ENCODE data around the gene TMEM69.

Gene TMEM69, protein sequence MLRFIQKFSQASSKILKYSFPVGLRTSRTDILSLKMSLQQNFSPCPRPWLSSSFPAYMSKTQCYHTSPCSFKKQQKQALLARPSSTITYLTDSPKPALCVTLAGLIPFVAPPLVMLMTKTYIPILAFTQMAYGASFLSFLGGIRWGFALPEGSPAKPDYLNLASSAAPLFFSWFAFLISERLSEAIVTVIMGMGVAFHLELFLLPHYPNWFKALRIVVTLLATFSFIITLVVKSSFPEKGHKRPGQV

GRCh38 chr1:45687754-45688740 is at the start of gene TMEM69:
TMEM69 (plus strand) TSS chr1:45688181; CDS start chr1:45691069, 2,888 bp downstream.
- no CpG with 5 or more reads among the region's 24 CpGs for WGBS (ENCODE audit: insufficient coverage, insufficient read length)
- H3K27ac ChIP-seq (ENCODE audit: low read length), result no peak within 1 kb of the TSS

GRCh38 chr1:45640293-45640692 is 47.7 kb upstream of the TMEM69 start:
- WGBS (ENCODE audit: insufficient coverage, insufficient read length), result no CpG with 5 or more reads among the region's 1 CpG

More at GRCh38 chr1:45687754-45688740, at the start of gene TMEM69:
- peak within 1 kb of the TSS; percentile 100 for H3K4me3 ChIP-seq (ENCODE audit: low read length)
- no peaks in the 10 kb centered on the region for H3K9me3 ChIP-seq (ENCODE audit: control insufficient read depth, insufficient read depth, low read length)
- H3K27me3 ChIP-seq (ENCODE audit: control insufficient read depth, insufficient read depth, low read length), result no peaks in the 10 kb centered on the region
- DNase-seq (ENCODE audit: low read depth, low spot score), result no peak
- H3K36me3 ChIP-seq (ENCODE audit: control insufficient read depth, insufficient read depth, low read length), result no peaks in the 10 kb centered on the region; the same call in 1 of the 2 replicates
- 0 out of 2 replicates have a peak, but pooled peaks cover 1% of the 10 kb centered on the region for H3K4me1 ChIP-seq (ENCODE audit: control insufficient read depth, insufficient read depth, low read length)

GRCh38 chr1:45643321-45643720 is 44.7 kb upstream of the TMEM69 start:
- Histone ChIP-seq H3K36me3 (ENCODE audit: control insufficient read depth, insufficient read depth, low read length) (peaks cover 13% of the 10 kb centered on the region; the same call in 1 of the 2 replicates), H3K27me3 (ENCODE audit: control insufficient read depth, insufficient read depth, low read length) (no peaks in the 10 kb centered on the region), H3K27ac (ENCODE audit: low read length) (no peak overlapping the region), H3K4me1 (ENCODE audit: control insufficient read depth, insufficient read depth, low read length) (no peaks in the 10 kb centered on the region), H3K9me3 (ENCODE audit: control insufficient read depth, insufficient read depth, low read length) (no peaks in the 10 kb centered on the region), H3K4me3 (ENCODE audit: low read length) (no peak overlapping the region)
- no peak for DNase-seq (ENCODE audit: low read depth, low spot score)
- WGBS (ENCODE audit: insufficient coverage, insufficient read length), result no CpG with 5 or more reads among the region's 5 CpGs

More at GRCh38 chr1:45640293-45640692, 47.7 kb upstream of the TMEM69 start:
- no peaks in the 10 kb centered on the region for H3K27me3 ChIP-seq (ENCODE audit: control insufficient read depth, insufficient read depth, low read length)
- H3K36me3 ChIP-seq (ENCODE audit: control insufficient read depth, insufficient read depth, low read length), result peaks cover 10% of the 10 kb centered on the region; the same call in 1 of the 2 replicates
- H3K4me3 ChIP-seq (ENCODE audit: low read length), result no peak overlapping the region
- no peaks in the 10 kb centered on the region for H3K4me1 ChIP-seq (ENCODE audit: control insufficient read depth, insufficient read depth, low read length)
- no peaks in the 10 kb centered on the region for H3K9me3 ChIP-seq (ENCODE audit: control insufficient read depth, insufficient read depth, low read length)
- no peak overlapping the region for H3K27ac ChIP-seq (ENCODE audit: low read length)
- no peak for DNase-seq (ENCODE audit: low read depth, low spot score)

- Histone ChIP-seq H3K4me3 (ENCODE audit: low read length) (no peak overlapping the region), H3K27ac (ENCODE audit: low read length) (no peak overlapping the region), H3K9me3 (ENCODE audit: control insufficient read depth, insufficient read depth, low read length) (no peaks in the 10 kb centered on the region), H3K36me3 (ENCODE audit: control insufficient read depth, insufficient read depth, low read length) (peaks cover 10% of the 10 kb centered on the region; the same call in 1 of the 2 replicates), H3K27me3 (ENCODE audit: control insufficient read depth, insufficient read depth, low read length) (no peaks in the 10 kb centered on the region), H3K4me1 (ENCODE audit: control insufficient read depth, insufficient read depth, low read length) (no peaks in the 10 kb centered on the region)
- DNase-seq (ENCODE audit: low read depth, low spot score), result no peak
These were observed 44.0 kb upstream of the TMEM69 start for GRCh38 chr1:45643978-45644377.

GRCh38 chr1:45644661-45645060 is 43.3 kb upstream of the TMEM69 start:
- no peaks in the 10 kb centered on the region for H3K9me3 ChIP-seq (ENCODE audit: control insufficient read depth, insufficient read depth, low read length)
- H3K36me3 ChIP-seq (ENCODE audit: control insufficient read depth, insufficient read depth, low read length), result peaks cover 8% of the 10 kb centered on the region; the same call in 1 of the 2 replicates
- H3K4me1 ChIP-seq (ENCODE audit: control insufficient read depth, insufficient read depth, low read length), result no peaks in the 10 kb centered on the region
- WGBS (ENCODE audit: insufficient coverage, insufficient read length), result no CpG with 5 or more reads among the region's 2 CpGs
- H3K27ac ChIP-seq (ENCODE audit: low read length), result no peak overlapping the region
- no peak for DNase-seq (ENCODE audit: low read depth, low spot score)
- no peaks in the 10 kb centered on the region for H3K27me3 ChIP-seq (ENCODE audit: control insufficient read depth, insufficient read depth, low read length)
- no peak overlapping the region for H3K4me3 ChIP-seq (ENCODE audit: low read length)

- no peak overlapping the region for H3K4me3 ChIP-seq (ENCODE audit: low read length)
- H3K36me3 ChIP-seq (ENCODE audit: control insufficient read depth, insufficient read depth, low read length), result peaks cover 10% of the 10 kb centered on the region
- H3K9me3 ChIP-seq (ENCODE audit: control insufficient read depth, insufficient read depth, low read length), result no peaks in the 10 kb centered on the region
- WGBS (ENCODE audit: insufficient coverage, insufficient read length), result no CpG with 5 or more reads among the region's 9 CpGs
- no peaks in the 10 kb centered on the region for H3K27me3 ChIP-seq (ENCODE audit: control insufficient read depth, insufficient read depth, low read length)
- H3K27ac ChIP-seq (ENCODE audit: low read length), result no peak overlapping the region
- no peaks in the 10 kb centered on the region for H3K4me1 ChIP-seq (ENCODE audit: control insufficient read depth, insufficient read depth, low read length)
- DNase-seq (ENCODE audit: low read depth, low spot score), result no peak
These were observed 40.5 kb upstream of the TMEM69 start for GRCh38 chr1:45647248-45648021.

DNA sequence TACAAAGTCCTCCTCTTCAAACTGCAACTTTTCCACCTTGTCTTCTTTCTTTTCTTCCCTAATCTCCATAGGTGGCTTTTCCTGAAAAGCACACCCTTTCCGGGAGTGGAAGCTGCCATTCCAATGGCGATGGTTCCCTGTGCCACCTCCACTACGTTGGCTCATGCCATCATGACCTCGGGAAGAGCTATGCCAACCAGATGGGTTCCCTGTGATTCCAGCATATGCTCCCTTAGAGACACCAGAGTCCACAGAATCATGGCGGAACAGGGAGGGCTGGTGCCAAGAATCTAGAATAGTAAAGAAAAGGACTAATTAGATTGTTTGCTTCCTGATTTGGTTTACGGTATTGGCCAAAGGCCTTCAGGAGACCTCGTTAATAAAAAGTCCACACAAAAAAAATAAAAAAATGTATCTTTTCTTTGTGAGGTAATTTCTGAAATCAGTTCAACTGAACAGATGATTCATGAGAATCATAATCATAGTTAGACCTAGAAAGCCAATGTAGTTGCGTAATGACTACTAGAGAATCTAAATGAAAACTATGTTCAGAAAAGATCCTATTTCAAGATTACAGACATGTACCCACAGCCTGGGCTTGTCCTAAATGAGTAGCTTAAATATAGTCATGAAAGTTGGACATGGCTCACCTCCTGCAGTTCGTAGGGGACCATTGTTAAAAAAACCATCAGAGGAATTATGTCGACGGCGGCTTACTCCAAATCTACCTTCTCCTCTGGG is 33.3 kb upstream of the TMEM69 start:
- no peak for DNase-seq (ENCODE audit: low read depth, low spot score)
- peaks cover 23% of the 10 kb centered on the region for H3K36me3 ChIP-seq (ENCODE audit: control insufficient read depth, insufficient read depth, low read length)
- H3K4me1 ChIP-seq (ENCODE audit: control insufficient read depth, insufficient read depth, low read length), result no peaks in the 10 kb centered on the region
- H3K27ac ChIP-seq (ENCODE audit: low read length), result no peak overlapping the region
- H3K27me3 ChIP-seq (ENCODE audit: control insufficient read depth, insufficient read depth, low read length), result no peaks in the 10 kb centered on the region
- H3K9me3 ChIP-seq (ENCODE audit: control insufficient read depth, insufficient read depth, low read length), result no peaks in the 10 kb centered on the region
- WGBS (ENCODE audit: insufficient coverage, insufficient read length), result no CpG with 5 or more reads among the region's 12 CpGs
- H3K4me3 ChIP-seq (ENCODE audit: low read length), result no peak overlapping the region

DNA sequence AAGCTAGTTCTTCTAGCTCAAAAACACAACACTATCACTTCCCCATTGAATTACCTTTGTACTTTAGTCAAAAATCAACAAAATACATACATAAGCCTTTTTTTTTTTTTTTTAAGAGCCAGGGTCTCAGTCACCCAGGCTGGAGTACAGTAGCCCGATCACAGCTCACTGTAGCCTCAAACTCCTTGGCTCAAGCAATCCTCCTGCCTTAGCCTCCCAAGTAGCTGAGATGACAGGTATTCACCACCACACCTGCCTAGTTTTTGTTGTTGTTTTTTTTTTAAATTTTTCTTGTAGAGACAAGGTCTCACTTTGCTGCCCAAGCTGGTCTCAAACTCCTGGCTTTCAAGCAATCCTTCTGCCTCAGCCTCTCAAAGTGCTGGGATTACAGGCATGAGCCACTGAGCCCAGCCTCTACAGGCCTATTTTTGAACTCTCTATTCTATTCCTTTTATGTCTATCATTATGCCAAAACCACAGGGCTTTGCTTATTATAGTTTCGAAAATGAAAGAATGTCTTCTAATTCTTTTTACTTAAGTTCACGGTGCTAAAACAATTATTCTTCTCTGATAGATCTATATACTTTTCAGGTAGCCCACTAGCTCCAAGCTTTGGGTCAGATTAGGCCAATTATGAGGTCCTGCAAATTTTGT is 31.3 kb upstream of the TMEM69 start:
- no peak overlapping the region for H3K27ac ChIP-seq (ENCODE audit: low read length)
- WGBS (ENCODE audit: insufficient coverage, insufficient read length), result no CpG with 5 or more reads among the region's 3 CpGs
- peaks cover 15% of the 10 kb centered on the region; the same call in 1 of the 2 replicates for H3K36me3 ChIP-seq (ENCODE audit: control insufficient read depth, insufficient read depth, low read length)
- H3K4me1 ChIP-seq (ENCODE audit: control insufficient read depth, insufficient read depth, low read length), result no peaks in the 10 kb centered on the region
- H3K4me3 ChIP-seq (ENCODE audit: low read length), result no peak overlapping the region
- H3K9me3 ChIP-seq (ENCODE audit: control insufficient read depth, insufficient read depth, low read length), result no peaks in the 10 kb centered on the region
- no peak for DNase-seq (ENCODE audit: low read depth, low spot score)
- H3K27me3 ChIP-seq (ENCODE audit: control insufficient read depth, insufficient read depth, low read length), result no peaks in the 10 kb centered on the region

DNA sequence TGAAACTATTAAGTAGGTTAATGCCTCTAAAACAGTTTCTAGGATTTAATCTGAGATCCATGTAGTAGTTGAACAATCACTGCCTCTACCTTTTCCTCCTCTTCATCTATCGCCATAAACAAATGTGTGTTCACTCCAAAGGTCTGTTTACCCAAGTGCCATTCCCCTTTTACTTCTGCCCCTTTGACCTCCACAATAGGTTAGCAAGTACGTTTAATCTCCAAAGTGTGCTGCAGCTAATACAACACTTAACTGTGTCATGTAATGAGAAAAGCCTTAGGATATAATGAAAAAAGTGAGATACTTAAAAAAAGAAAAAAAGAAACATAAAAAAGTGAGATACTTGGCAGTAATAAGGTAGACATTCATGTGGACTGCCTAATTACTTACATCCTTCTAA is 29.8 kb upstream of the TMEM69 start:
- H3K4me3 ChIP-seq (ENCODE audit: low read length), result no peak overlapping the region
- H3K9me3 ChIP-seq (ENCODE audit: control insufficient read depth, insufficient read depth, low read length), result no peaks in the 10 kb centered on the region
- WGBS (ENCODE audit: insufficient coverage, insufficient read length), result no CpG with 5 or more reads among the region's 2 CpGs
- H3K4me1 ChIP-seq (ENCODE audit: control insufficient read depth, insufficient read depth, low read length), result no peaks in the 10 kb centered on the region
- H3K36me3 ChIP-seq (ENCODE audit: control insufficient read depth, insufficient read depth, low read length), result peaks cover 15% of the 10 kb centered on the region; the same call in 1 of the 2 replicates
- H3K27me3 ChIP-seq (ENCODE audit: control insufficient read depth, insufficient read depth, low read length), result no peaks in the 10 kb centered on the region
- no peak for DNase-seq (ENCODE audit: low read depth, low spot score)
- no peak overlapping the region for H3K27ac ChIP-seq (ENCODE audit: low read length)

All from iPS DF 6.9 (cell line).